ENCODE measurements around the gene BOLA3. TPM values are rescaled to one million over a fixed set of nuclear protein-coding genes. Genes with fewer than 3 reads are reported as not detected.
"Not testable (repeated sequence)": the region's sequence is repeated elsewhere in the genome, so short reads cannot be mapped to it uniquely, and the experiment has no call there.

BOLA3 gene
- total RNA-seq, 4 donors from 2014 or later: 17.7 to 72.6 (median 28.0) TPM

GRCh38 chr2:74188018-74188601 lies 40.4 kb upstream of the BOLA3 start:
- TF ChIP-seq CTCF (IDR thresholded peaks at IDR 0.05) (no peak), POLR2A (IDR thresholded peaks at IDR 0.05) (no peak)
- H3K4me3 ChIP-seq: no peak overlapping the region
- no peaks in the 10 kb centered on the region for H3K4me1 ChIP-seq
- H3K36me3 ChIP-seq: no peaks in the 10 kb centered on the region
- H3K27me3 ChIP-seq: no peaks in the 10 kb centered on the region
- H3K27ac ChIP-seq: no peak overlapping the region
- no peak for DNase-seq
- H3K9me3 ChIP-seq: no peaks in the 10 kb centered on the region

- not testable (repeated sequence) for H3K27ac ChIP-seq, DNase-seq, H3K4me1 ChIP-seq, H3K27me3 ChIP-seq, H3K4me3 ChIP-seq, H3K36me3 ChIP-seq, H3K9me3 ChIP-seq
These were observed 39.0 kb upstream of the BOLA3 start for GRCh38 chr2:74186706-74187105.

- no peak overlapping the region for H3K4me3 ChIP-seq
- DNase-seq: peak in 2 of 3 donors; percentile 71
- no peaks in the 10 kb centered on the region for H3K4me1 ChIP-seq
- no peaks in the 10 kb centered on the region for H3K36me3 ChIP-seq
- H3K9me3 ChIP-seq: no peaks in the 10 kb centered on the region
- H3K27ac ChIP-seq: peak overlapping the region in 2 of 4 donors; percentile 60 to 77
- H3K27me3 ChIP-seq: no peaks in the 10 kb centered on the region
- TF ChIP-seq CTCF (IDR thresholded peaks at IDR 0.05): no peak
- no peak for TF ChIP-seq POLR2A (IDR thresholded peaks at IDR 0.05)
These were observed 38.3 kb upstream of the BOLA3 start for GRCh38 chr2:74186038-74186437.

- H3K9me3 ChIP-seq: no peaks in the 10 kb centered on the region
- H3K4me3 ChIP-seq: no peak overlapping the region
- no peaks in the 10 kb centered on the region for H3K27me3 ChIP-seq
- H3K4me1 ChIP-seq: peaks cover 0 to 4% (median 0%) of the 10 kb centered on the region in 4 donors
- TF ChIP-seq POLR2A (IDR thresholded peaks at IDR 0.05) (no peak), CTCF (IDR thresholded peaks at IDR 0.05) (no peak)
- H3K36me3 ChIP-seq: no peaks in the 10 kb centered on the region
- no peak overlapping the region for H3K27ac ChIP-seq
- no peak for DNase-seq
These were observed 36.2 kb upstream of the BOLA3 start for GRCh38 chr2:74183878-74184277.

GRCh38 chr2:74181739-74182138 lies 34.0 kb upstream of the BOLA3 start:
- Histone ChIP-seq H3K4me1 (peaks cover 0 to 14% (median 5%) of the 10 kb centered on the region in 4 donors), H3K27me3 (no peaks in the 10 kb centered on the region), H3K27ac (peak overlapping the region in 2 of 4 donors; percentile 19 to 68), H3K36me3 (no peaks in the 10 kb centered on the region), H3K4me3 (no peak overlapping the region), H3K9me3 (no peaks in the 10 kb centered on the region)
- DNase-seq: peak in 2 of 3 donors; percentile 67 to 80
- TF ChIP-seq POLR2A (IDR thresholded peaks at IDR 0.05) (no peak), CTCF (IDR thresholded peaks at IDR 0.05) (no peak)

GRCh38 chr2:74179063-74179865 lies 31.6 kb upstream of the BOLA3 start:
- no peak for DNase-seq
- TF ChIP-seq CTCF (IDR thresholded peaks at IDR 0.05) (peak in 4 of 6 experiments; percentile 34 to 50 (median 42)), POLR2A (IDR thresholded peaks at IDR 0.05) (peak in 1 of 2 donors; percentile 53)
- Histone ChIP-seq H3K4me3 (peak overlapping the region; percentile 79 to 92 (median 88)), H3K9me3 (no peaks in the 10 kb centered on the region), H3K4me1 (peaks cover 0 to 37% (median 7%) of the 10 kb centered on the region in 4 donors), H3K36me3 (no peaks in the 10 kb centered on the region), H3K27ac (peak overlapping the region; percentile 89 to 99 (median 97)), H3K27me3 (no peaks in the 10 kb centered on the region)
